Ureter (tissue), 1 donor: ENCODE data around the gene FAM171A1. TPM values are rescaled to one million over a fixed set of nuclear protein-coding genes. Genes with fewer than 3 reads are reported as not detected.
"Not testable (repeated sequence)": the region's sequence is repeated elsewhere in the genome, so short reads cannot be mapped to it uniquely, and the experiment has no call there.

Experiments
- DNase-seq: peaks from one replicate; pipeline ENCODE4 v3.0.0-alpha.2; 2020; ENCODE audit warnings: low spot score
- total RNA-seq: library from RNA; stranded (reverse); gene quantifications from one replicate; pipeline ENCODE4 v1.2.4, GENCODE V29; 2023
- donor health status: DM: yes; HTN: yes; CAD: no.

The FAM171A1 gene
- total RNA-seq, 1 donor from 2014 or later = 15.9 TPM

GRCh38 chr10:15290671-15291070, 80.4 kb downstream of the FAM171A1 start:
- no peak for DNase-seq

DNA sequence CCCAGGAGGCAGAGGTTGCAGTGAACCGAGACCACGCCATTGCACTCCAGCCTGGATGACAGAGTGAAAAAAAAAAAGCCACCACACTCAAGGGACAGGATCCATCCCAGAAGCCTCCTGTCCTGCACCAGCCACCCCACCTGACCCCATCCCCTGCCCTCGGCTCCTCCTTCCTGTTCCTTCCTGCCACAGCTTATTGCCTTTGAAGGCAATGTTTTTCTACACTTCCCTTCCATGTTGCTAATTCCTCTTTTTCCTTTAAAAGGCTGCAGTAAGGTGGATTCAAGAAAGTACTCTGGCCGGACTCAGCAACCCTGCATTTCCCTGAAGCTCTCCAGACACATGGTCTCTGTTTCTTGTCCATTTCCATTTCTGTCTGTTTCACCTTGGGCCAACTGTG, 80.9 kb downstream of the FAM171A1 start:
- no peak for DNase-seq

DNA sequence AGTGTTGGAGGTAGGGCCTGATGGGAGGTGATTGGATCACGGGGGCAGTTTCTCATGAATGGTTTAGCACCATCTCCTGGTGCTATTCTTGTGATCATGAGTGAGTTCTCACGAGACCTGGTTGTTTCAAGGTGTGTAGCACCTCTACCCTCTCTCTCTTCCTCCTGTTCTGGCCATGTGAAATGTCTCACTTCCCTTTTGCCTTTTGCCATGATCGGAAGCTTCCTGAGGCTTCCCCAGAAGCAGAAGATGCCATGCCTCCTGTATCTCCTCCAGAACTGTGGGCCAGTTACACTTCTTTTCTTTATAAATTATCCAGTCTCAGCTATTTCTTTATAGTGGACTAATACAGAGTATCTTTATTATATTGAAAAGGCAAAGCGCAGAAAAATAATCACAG, 90.1 kb downstream of the FAM171A1 start:
- DNase-seq = no peak

GRCh38 chr10:15280462-15280861, 90.6 kb downstream of the FAM171A1 start:
- DNase-seq = no peak

GRCh38 chr10:15279236-15279635, 91.9 kb downstream of the FAM171A1 start:
- no peak for DNase-seq

- DNase-seq = no peak
Measured at GRCh38 chr10:15278786-15279185, 92.3 kb downstream of the FAM171A1 start.

- DNase-seq = not testable (repeated sequence)
Measured at GRCh38 chr10:15276039-15276438, 95.0 kb downstream of the FAM171A1 start.

DNA sequence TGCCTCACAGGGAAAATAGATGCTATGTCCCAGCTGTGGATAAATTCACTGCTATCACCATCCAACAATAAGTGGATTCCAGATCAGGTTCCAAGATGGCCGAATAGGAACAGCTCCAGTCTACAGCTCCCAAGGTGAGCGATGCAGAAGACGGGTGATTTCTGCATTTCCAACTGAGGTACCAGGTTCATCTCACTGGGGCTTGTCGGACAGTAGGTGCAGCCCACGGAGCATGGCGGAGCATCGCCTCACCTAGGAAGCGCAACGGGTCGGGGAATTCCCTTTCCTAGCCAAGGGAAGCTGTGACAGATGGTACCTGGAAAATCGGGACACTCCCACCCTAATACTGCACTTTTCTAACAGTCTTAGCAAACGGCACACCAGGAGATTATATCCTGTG, 101.3 kb downstream of the FAM171A1 start:
- DNase-seq = not testable (repeated sequence)

DNA sequence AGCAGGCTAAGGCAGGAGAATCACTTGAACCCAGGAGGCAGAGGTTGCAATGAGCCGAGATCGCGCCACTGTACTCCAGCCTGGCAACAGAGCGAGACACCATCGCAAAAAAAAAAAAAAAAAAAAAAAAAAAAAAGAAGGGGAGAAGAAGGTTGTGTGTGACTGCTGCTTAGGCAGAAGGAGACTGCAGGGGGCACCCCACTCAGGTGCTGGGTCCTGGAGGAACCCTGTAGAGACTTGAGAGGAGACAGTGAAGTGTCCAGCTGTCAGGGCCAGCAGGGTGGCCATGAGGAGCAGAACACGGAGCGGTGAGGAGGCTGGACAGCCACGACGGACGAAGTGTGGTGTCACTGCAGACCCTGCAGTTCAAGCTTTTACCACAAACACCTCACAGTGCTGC, 103.6 kb downstream of the FAM171A1 start:
- DNase-seq = no peak

- no peak for DNase-seq
Measured at GRCh38 chr10:15266117-15266516, 105.0 kb downstream of the FAM171A1 start.

- no peak for DNase-seq
Measured at GRCh38 chr10:15265558-15265957, 105.5 kb downstream of the FAM171A1 start.

DNA sequence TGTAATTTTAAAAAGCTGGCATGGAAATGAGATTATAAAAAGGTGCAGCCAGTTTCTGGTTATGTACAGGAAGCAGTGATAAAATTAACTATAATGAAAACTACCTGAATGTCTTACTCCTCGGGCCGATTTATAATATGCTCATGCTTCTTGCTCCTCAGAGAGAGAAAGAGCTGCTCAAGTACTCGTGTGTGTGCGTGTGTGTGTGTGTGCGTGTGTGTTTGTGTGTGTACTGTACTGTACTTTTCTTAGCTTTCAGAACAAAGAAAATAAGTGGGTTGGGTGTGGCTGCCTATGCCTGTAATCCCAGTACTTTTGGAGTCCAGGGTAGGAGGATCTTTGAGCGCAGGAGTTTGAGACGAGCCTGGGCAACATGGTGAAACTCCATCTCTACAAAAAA, 106.0 kb downstream of the FAM171A1 start:
- no peak for DNase-seq

GRCh38 chr10:15263657-15264323, 107.3 kb downstream of the FAM171A1 start:
- DNase-seq = no peak

DNA sequence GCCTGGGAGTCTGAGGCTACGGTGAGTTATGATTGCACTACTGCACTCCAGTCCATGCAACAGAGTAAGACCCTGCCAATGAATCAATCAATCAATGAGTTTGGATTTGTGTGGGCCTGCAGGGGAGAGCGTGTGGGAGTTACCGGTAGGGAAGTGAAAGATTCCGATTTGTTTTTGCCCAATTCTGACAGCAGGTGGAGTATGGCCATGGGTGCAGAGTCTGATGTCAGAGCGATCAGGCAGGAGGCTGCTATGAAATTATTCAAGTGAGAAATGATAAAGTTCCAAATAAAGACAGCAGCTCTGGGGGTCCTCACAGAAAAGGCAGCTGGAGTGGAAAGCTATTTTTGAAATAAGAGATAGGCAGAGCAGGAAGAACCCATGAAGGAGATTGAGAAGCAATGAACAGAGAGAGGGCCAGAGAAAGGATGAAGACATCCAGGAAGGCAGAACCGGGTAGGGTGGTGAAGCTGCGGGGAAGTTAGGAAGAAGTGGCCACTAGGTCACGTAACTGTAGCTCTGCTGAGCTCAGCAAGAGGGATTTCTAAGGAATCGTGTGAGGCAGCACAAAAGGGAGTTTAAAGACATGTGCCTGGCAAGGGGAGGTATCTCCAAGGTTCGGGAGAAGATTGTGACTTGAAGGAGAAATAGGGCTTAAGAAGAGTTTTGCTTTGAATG, 108.9 kb downstream of the FAM171A1 start:
- DNase-seq = no peak

DNA sequence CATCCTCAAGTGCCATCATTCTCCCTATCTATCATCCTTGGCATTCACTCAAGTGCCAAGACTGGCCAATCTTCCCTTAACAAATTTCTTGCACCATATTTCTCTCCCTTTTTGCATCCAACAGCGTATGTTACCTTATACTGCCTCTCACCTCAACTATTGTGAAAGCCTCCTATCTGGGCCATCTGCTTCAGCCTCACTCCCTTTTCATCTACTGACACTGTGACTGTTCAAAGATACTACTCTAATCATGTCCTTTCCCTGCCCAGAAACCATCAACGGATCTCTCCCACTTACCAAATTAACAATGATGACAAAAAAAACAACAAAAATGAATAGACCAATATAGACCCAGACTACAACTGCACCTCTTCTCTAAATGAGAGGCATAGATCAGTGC, 112.0 kb downstream of the FAM171A1 start:
- no peak for DNase-seq

DNA sequence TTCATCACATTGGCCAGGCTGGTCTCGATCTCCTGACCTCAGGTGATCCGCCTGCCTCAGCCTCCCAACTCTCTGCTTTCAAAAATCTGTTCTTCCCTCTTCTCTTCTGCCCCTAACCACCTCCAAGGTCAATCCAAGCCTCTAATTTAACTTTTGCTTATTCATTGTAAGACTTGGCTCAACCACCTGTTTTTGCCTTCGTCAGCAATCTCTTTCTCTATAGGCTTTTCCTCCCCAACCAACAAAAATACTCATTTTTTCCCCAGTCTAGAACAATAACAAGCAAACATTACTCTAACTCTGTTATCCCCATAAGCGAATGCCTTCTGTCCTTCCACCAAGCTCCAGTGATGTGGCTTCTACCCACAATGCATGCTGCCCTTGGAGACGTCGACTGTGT, 112.8 kb downstream of the FAM171A1 start:
- DNase-seq = no peak

DNA sequence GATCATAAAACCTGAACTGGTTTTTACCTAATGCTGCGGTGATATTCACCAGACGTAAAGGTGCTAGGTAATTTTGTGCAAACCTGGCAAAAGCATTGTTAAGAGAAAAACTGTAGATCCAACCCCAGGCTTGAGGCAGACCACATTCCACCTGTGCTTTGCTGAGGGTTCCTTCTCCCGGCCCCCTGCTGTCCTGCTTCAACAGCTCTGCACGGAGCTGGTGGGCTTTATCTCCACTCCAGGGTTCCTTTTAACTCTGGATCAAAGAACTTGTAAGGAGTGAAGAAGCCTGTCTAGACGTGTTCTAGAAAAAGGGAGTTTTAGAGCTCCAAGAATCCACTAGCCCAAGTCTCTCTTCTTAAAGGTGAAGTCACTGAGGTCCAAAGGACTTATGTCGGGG, 115.1 kb downstream of the FAM171A1 start:
- DNase-seq = no peak

DNA sequence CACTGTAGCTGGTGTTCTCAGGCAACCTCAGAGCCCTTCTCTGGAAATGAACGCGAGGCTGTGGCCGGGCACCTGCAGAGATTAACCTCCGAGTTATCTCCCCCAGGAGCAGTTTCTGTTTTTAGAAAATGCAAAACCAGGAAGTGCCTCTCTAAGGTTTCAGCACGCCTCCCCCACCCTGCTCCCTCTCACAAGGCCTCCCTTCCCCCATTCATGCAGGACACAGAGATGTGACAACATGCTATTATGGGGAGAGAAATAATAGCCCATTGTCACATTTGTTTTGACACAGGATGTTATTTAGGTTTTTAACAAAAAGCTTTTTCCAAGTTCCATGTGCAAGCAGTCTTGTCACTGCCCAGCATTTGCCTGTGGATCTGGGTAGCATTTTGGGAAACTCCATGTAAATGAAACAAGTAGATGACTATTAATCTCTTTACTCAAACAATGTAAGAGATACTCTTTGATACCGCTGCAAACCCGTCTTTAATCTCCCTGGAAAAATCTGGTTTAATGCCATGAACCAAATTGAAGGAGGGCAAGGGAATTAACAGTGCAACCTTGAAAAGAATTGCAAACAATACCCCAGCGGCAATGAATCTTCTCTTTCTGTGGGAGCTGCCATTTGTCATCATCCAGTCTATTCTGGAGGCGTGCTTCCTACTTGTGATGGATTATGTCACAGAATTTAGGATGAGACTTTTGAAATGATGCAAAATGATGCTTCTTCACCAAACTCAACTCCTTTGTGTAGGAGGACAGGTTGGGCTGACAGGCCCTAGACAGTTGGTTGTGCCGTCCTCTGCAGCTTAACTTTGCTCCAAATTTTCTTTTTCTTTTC, 116.1 kb downstream of the FAM171A1 start:
- no peak for DNase-seq

- DNase-seq = no peak
Measured at GRCh38 chr10:15253951-15254807, 116.9 kb downstream of the FAM171A1 start.

GRCh38 chr10:15252396-15252795, 118.7 kb downstream of the FAM171A1 start:
- DNase-seq = no peak

DNA sequence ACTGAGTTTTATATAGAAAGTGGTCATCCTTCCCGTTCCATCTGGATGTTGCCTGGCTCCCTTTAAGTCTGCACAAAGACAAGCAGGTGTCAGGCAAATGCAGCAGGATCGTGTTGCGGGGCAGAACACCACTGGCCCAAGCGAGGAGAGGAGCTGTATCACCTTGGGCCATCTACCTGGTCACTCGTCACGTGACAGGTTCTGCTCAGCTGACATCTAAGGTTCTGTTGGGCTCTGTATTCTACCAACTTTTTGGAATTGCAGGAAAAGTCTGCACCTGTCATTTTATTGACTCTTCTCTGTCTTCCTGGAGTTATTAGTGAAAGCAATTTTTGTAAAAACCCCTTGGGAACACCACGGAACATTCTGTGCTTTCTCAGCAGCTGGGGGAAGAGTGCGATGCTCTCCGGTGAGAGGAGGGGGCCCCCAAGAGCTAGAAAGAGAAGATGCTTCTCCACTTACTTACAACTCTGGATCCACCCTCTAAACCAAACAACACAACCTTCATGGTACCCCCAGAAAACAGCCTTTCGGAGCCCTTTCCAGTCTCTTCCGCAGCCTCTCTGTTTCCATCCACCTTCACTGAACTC, 119.2 kb downstream of the FAM171A1 start:
- DNase-seq = no peak
